ENCODE data around the gene ARL1. TPM values are rescaled to one million over a fixed set of nuclear protein-coding genes. Genes with fewer than 3 reads are reported as not detected.
"Not testable (repeated sequence)": the region's sequence is repeated elsewhere in the genome, so short reads cannot be mapped to it uniquely, and the experiment has no call there.

ARL1 gene
- 76.1 and 81.4 TPM in 2 replicates for total RNA-seq (2014; rRNA removed; shearing (Covaris generic))

DNA sequence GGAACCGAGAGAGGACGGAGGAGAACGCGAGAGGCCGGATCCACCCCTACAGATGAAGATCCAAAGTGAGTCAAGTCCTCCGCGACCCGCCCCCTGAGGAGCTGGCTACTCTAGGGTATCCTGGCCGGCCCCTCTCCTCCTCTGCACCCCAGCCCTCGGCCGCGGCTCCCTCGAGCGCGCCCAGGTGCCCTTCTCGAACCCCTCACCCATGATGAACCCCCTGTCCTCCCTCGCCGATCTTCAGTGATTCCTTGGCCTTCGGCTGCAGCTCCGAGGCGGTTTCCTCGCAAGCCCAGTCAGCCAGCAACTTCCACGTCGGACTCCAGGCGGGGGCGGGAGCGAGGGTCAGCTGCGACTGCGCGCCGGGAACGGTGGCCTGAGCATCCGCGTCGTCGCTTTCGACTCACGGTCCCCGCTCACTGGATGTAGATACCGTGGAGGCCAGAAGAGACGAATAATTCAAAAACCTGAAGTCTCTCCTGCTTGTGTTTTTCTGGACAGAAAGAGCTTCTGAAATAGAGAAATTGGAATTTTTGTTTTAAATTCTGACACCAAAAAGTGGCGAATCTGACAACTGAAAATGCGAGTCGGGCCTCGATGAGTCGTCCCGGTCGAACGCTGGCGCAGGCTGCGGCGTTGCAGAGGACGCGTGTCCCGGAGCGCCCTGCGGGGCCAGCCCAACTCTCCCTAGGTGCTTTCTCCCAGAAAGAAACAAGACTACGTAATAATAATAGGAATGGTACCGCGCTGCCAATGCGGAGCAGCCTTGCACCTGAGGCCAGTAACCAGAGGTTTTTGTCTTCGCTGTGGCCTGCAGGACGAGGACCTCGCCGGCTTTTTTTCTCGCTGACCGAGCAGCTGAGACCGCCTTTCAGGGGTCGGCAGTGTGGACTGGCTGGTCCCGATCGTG lies at the start of gene ARL1:
Gene ARL1, minus strand, starts transcription at position 337 of the 910 bp plus-strand sequence. Its CDS starts 127 bp downstream, at position 210.
- DNase-seq (ENCODE audit: low spot score): peak; percentile 60

DNA sequence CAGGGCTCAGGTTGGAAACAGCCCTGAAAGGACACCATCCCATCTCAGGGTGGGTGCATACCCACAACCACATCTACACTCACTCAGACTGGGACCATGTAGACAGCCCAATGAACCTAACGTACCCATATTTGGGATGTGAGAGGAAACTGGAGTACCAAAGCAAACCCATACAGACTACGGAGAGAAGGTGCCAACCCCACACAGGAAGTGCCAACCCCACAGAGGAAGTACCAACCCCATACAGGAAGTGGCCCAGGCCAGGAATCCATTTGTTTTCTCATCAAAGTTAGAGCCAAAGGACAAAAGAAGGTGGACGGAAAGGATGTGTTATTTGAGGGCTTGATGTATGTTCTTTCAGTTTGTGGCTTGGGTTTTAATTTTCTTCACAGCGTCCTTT lies 48.1 kb upstream of the ARL1 start:
- no peak for DNase-seq (ENCODE audit: low spot score)

DNA sequence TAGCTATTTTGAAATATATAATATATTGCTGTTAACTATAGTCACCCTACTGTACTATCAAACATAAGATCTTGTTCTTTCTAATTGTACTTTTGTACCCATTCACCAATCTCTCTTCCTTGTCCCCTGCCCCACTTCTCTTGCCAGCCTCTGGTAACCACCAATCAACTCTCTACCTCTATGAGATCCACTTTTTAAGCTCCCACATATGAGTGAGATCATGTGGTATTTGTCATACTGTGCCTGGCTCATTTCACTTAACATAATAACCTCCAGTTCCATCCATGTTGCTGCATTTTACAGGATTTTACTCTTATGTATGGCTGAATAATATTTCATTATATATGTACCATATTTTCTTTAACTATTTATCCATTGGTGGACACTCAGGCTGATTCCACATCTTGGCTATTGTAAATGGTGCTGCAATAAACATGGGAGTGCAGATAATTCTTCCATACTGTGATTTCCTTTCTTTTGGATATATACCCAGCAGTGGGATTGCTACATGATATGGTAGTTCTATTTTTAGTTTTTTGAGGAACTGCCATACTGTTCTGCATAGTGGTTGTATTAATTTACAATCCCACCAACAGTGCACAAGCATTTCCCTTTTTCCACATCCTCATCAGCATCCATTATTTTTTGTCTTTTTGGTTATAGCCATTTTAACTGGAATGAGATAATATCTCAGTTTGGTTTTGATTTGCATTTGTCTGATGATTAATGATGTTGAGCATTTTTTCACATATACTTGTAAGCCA lies 34.1 kb upstream of the ARL1 start:
- DNase-seq (ENCODE audit: low spot score): no peak

DNA sequence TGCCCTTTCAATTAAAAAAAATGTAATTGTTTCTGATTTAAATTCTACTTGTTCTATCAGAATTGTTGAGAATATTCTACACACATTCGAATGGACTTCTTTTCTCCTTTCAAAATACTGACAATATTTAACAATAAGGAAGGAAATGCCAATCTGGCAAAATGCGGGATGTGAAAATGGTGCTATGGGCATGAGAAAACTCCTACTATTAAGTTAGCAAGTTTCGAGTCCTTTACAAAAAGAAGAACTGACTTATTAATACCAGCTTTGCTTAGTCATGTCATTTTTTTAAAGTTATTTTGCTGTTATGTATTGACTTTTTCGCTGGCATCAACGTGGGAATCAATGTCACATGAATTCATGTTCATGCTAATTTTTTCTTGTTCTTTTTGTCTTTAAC lies 31.7 kb upstream of the ARL1 start:
- DNase-seq (ENCODE audit: low spot score): no peak

- DNase-seq (ENCODE audit: low spot score): no peak
Observed at GRCh38 chr12:101436136-101436535, 28.6 kb upstream of the ARL1 start.

DNA sequence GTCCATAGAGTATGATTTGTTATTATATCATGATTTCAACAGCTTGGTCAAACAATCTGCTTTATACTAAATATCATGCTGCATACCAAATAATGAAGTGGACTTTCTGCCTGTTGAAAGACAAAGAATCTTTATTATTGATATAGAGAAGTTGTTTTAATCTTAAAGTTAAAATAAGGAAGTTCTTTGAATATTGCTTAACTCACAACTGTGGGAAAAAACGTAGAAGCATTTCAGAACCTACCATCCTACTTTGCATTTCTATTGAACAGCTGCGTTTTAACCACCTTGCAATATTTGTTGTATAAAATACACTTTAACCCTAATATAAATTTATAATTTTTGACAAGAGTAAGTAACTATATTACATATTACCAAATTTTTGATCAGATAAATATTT lies 22.9 kb upstream of the ARL1 start:
- DNase-seq (ENCODE audit: low spot score): no peak

GRCh38 chr12:101424620-101425019 lies 17.0 kb upstream of the ARL1 start:
- DNase-seq (ENCODE audit: low spot score): no peak

- DNase-seq (ENCODE audit: low spot score): not testable (repeated sequence)
Observed at GRCh38 chr12:101422066-101422465, 14.5 kb upstream of the ARL1 start.

GRCh38 chr12:101415228-101415627 lies 7.7 kb upstream of the ARL1 start:
- no peak for DNase-seq (ENCODE audit: low spot score)

- peak; percentile 66 for DNase-seq (ENCODE audit: low spot score)
Observed at GRCh38 chr12:101414533-101415119, 7.1 kb upstream of the ARL1 start.

DNA sequence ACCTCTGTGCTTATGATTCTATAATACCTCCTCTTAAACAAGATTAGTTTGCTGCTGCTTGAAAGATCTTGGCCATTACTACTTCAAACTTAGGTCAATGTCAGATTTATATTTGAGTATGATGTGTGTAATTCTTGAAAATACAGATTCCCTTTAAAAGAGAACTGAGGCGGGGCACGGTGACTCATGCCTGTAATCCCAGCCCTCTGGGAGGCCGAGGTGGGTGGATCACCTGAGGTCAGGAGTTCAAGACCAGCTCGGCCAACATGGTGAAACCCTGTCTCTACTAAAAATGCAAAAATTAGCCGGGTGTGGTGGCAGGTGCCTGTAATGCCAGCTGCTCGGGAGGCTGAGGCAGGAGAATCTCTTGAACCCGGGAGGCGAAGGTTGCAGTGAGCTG lies 2.6 kb upstream of the ARL1 start:
- DNase-seq (ENCODE audit: low spot score): not testable (repeated sequence)

DNA sequence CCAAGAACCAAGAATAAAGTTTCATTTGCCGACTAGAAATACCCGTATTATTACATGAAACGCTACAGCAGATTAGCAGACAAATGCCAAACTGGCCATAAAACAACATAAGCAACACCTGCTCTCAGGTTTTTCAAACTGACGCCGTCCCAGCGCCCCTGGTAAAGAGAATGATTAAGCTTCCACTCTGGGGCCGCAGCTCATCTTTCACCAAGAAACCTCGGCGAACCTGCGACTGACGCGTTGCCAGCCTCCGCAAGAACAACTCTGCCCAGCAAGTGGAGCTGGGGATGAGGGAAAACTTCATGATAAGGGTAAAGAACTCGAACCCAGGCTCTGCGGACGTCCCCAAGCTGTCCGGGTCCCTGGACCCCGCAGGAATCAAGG lies 530 bp downstream of the ARL1 start:
- DNase-seq (ENCODE audit: low spot score): no peak

DNA sequence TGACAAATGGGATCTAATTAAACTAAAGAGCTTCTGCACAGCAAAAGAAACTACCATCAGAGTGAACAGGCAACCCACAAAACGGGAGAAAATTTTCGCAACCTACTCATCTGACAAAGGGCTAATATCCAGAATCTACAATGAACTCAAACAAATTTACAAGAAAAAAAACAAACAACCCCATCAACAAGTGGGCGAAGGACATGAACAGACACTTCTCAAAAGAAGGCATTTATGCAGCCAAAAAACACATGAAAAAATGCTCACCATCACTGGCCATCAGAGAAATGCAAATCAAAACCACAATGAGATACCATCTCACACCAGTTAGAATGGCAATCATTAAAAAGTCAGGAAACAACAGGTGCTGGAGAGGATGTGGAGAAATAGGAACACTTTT lies 16.4 kb downstream of the ARL1 start:
- DNase-seq (ENCODE audit: low spot score): not testable (repeated sequence)

DNA sequence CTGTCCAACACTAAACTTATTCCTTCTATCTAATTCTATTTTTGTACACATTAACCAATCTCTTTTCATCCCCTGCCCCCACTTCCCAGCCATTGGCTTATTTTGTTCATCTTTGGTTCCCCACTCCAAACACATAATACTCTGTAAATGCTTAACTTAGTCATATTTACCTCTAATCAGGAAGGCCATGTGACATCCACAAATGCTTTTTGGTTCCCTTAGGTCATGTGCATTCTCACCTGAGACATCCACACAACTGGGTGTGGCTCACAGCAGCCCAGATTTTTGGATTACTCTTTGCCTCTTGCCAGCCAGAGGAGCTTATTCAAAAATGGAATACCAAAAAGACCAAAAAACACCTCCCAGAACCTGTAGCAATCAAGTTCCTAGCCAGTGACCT lies 28.4 kb downstream of the ARL1 start:
- DNase-seq (ENCODE audit: low spot score): no peak

DNA sequence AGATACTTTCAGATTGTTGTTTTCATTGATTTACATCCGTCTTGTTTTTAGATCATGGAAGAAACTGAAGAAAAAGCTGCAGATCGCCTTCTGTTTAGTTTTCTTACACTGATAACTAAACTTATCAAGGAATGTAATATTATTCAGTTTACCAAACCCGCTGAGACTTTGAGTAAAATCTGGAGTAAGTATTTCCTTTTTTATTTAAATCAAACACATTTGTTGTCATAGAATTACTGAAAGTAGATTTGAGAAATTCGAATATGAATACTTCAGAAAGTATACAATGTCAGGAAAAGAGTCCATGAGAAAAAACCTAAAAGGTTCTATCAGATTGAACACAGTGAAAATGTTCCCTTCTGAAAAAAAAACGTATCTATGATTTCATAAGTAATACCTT lies 32.0 kb downstream of the ARL1 start:
- no peak for DNase-seq (ENCODE audit: low spot score)

DNA sequence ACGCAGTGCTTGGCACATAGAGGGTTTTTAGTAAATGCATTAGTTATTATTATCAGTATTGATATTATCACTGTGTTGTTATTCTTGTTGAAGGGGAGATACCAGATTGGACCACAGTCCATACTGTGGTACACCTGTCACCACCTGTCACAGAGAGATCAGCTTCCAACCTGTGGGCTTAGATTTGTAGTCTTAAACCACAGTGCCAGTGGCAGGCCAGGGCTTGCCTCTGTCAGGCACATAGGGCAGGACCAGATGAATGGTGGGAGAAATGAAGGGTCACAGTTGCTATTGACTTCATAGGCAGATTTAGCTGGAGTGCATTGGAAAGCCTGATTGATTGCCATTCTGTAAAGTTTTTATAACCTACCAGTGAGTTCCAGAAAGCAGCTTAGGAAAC lies 35.1 kb downstream of the ARL1 start:
- no peak for DNase-seq (ENCODE audit: low spot score)

GRCh38 chr12:101368016-101368415 lies 39.6 kb downstream of the ARL1 start:
- no peak for DNase-seq (ENCODE audit: low spot score)

DNA sequence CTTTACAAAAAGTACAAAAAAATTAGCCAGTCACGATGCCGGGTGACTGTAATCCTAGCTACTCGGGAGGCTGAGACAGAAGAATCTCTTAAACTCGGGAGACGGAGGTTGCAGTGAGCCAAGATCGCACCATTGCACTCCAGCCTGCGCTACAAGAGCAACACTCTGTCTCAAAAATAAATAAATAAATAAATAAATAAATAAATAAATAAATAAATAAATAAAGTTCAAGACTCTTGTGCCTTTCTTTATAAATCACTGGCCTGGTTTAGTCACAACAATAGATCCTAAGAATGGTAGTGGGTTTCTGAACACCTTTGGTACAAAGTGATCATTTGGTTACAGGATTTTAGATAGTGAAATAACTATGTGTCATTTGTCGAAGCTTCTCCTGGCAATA lies 46.1 kb downstream of the ARL1 start:
- DNase-seq (ENCODE audit: low spot score): no peak

DNA sequence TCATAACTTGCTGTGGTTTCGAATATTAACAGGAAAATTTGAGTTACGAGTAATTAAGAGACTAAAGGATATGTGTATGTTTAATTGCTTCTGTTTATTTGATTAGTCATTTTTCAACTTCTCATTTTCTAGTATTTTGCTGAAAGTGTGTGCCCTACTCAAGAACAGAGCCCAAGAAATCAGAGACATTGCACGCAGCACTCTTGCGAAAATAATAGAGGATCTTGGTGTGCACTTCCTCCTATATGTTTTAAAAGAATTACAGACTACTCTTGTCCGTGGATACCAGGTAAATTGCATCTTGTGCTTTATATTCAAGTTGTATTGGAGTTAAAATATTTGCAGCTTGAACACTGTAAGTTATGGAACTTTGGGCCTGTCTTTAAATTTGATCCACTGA lies 50.8 kb downstream of the ARL1 start:
- no peak for DNase-seq (ENCODE audit: low spot score)

GRCh38 chr12:101351682-101352081 lies 55.9 kb downstream of the ARL1 start:
- no peak for DNase-seq (ENCODE audit: low spot score)

GRCh38 chr12:101343893-101344292 lies 63.7 kb downstream of the ARL1 start:
- no peak for DNase-seq (ENCODE audit: low spot score)
